SK-N-SH treated with all-trans-retinoic acid at 6 μM for 48 hours (cell line): ENCODE measurements around the gene ATL2.

Source experiments
- ATAC-seq: fragments of 200-7000 bp; cut with Tn5 transposase; 3 replicates; pipeline ENCODE4 v1.9.1; 2020; ENCODE audit warnings: mild to moderate bottlenecking, moderate library complexity
- BACH2 ChIP-seq: fragments of 250-450 bp; sonication (Bioruptor Pico); IDR thresholded peaks from 2 replicates; pipeline ENCODE4 v1.9.0; 2021; ENCODE audit warnings: mild to moderate bottlenecking, borderline replicate concordance
- CREB5 ChIP-seq: fragments of 250-450 bp; sonication (Bioruptor Pico); IDR thresholded peaks from 2 replicates; pipeline ENCODE4 v1.5.1; 2020; ENCODE audit warnings: low read depth, mild to moderate bottlenecking, moderate library complexity
- CSDC2 ChIP-seq: fragments of 250-450 bp; sonication (Bioruptor Pico); IDR thresholded peaks from 2 replicates; pipeline ENCODE4 v1.5.0; 2020; ENCODE audit warnings: mild to moderate bottlenecking, moderate library complexity
- ESRRG ChIP-seq: fragments of 250-450 bp; sonication (Bioruptor Pico); IDR thresholded peaks from 2 replicates; pipeline ENCODE4 v1.6.1; 2021; ENCODE audit warnings: mild to moderate bottlenecking
- GLIS3 ChIP-seq: fragments of 250-450 bp; sonication (Bioruptor Pico); IDR thresholded peaks from 2 replicates; pipeline ENCODE4 v1.5.0; 2020; ENCODE audit warnings: mild to moderate bottlenecking, moderate library complexity
- OSR1 ChIP-seq: fragments of 250-450 bp; sonication (Bioruptor Pico); IDR thresholded peaks from 2 replicates; pipeline ENCODE4 v1.8.0; 2022; ENCODE audit warnings: moderate library complexity, mild to moderate bottlenecking, inconsistent platforms
- PATZ1 ChIP-seq: fragments of 250-450 bp; sonication (Bioruptor Pico); IDR thresholded peaks from 2 replicates; pipeline ENCODE4 v1.8.0; 2020; ENCODE audit warnings: mild to moderate bottlenecking, moderate library complexity, borderline replicate concordance
- POU6F1 ChIP-seq: fragments of 250-450 bp; sonication (Bioruptor Pico); IDR thresholded peaks from 2 replicates; pipeline ENCODE4 v1.8.0; 2021; ENCODE audit warnings: low read depth, mild to moderate bottlenecking, moderate library complexity, borderline replicate concordance
- PPARA ChIP-seq: fragments of 250-450 bp; sonication (Bioruptor Pico); IDR thresholded peaks from 2 replicates; pipeline ENCODE4 v1.5.0; 2020; ENCODE audit warnings: mild to moderate bottlenecking, borderline replicate concordance
- RARB ChIP-seq: fragments of 250-450 bp; sonication (Bioruptor Pico); IDR thresholded peaks from 2 replicates; pipeline ENCODE4 v1.8.0; 2021; ENCODE audit warnings: mild to moderate bottlenecking, moderate library complexity
- TCF4 ChIP-seq: fragments of 250-450 bp; sonication (Bioruptor Pico); IDR thresholded peaks from 2 replicates; pipeline ENCODE4 v1.8.0; 2021; ENCODE audit warnings: mild to moderate bottlenecking, moderate library complexity, borderline replicate concordance
- ZC3H10 ChIP-seq: fragments of 250-450 bp; sonication (Bioruptor Pico); IDR thresholded peaks from 2 replicates; pipeline ENCODE4 v1.5.1; 2021; ENCODE audit warnings: mild to moderate bottlenecking, moderate library complexity
- ZFP30 ChIP-seq: fragments of 450-650 bp; formaldehyde crosslinking; IDR thresholded peaks from 2 replicates; pipeline ENCODE4 v1.5.0; 2022; ENCODE audit warnings: mild to moderate bottlenecking, moderate library complexity
- ZNF565 ChIP-seq: fragments of 450-650 bp; formaldehyde crosslinking; conservative IDR thresholded peaks from 2 replicates; pipeline ENCODE4 v1.5.0; 2020; ENCODE audit warnings: low read depth, mild to moderate bottlenecking, moderate library complexity
- ZNF70 ChIP-seq: fragments of 450-650 bp; formaldehyde crosslinking; IDR thresholded peaks from 2 replicates; pipeline ENCODE4 v1.5.0; 2020; ENCODE audit warnings: mild to moderate bottlenecking, moderate library complexity
- TF ChIP-seq, protein P1 (sequence below): fragments of 250-450 bp; sonication (Bioruptor Pico); IDR thresholded peaks from 2 replicates; pipeline ENCODE4 v1.5.1; 2021; ENCODE audit warnings: mild to moderate bottlenecking, moderate library complexity
- TF ChIP-seq, protein P2 (sequence below): fragments of 250-450 bp; sonication (Bioruptor Pico); IDR thresholded peaks from 2 replicates; pipeline ENCODE4 v1.5.0; 2020; ENCODE audit warnings: mild to moderate bottlenecking, moderate library complexity

ATL2 gene

DNA sequence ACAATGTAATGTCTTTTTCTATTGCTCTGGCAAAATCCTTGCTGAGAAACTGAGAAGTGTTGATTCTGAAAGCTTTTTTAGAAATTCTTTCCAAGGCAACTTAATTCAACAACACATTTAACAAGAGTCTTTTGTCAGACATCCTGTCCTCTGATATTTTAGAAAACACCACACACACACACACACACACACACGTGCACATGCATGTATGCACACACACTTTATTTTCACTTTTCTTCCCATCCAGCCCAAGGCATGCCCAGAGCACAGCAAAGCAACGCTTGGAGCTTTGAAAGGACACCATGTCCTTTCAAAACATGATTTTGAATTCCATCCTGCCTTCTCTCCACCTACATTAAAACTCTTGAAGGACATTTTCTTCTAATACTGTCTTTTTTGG lies 116.1 kb downstream of the ATL2 start:
- no peak for TF ChIP-seq ZNF565 (CRISPR knock-in tag)
- TF ChIP-seq CSDC2 (CRISPR knock-in tag), result no peak
- no peak for TF ChIP-seq RARB
- no peak for TF ChIP-seq PATZ1
- TF ChIP-seq, protein P1, sequence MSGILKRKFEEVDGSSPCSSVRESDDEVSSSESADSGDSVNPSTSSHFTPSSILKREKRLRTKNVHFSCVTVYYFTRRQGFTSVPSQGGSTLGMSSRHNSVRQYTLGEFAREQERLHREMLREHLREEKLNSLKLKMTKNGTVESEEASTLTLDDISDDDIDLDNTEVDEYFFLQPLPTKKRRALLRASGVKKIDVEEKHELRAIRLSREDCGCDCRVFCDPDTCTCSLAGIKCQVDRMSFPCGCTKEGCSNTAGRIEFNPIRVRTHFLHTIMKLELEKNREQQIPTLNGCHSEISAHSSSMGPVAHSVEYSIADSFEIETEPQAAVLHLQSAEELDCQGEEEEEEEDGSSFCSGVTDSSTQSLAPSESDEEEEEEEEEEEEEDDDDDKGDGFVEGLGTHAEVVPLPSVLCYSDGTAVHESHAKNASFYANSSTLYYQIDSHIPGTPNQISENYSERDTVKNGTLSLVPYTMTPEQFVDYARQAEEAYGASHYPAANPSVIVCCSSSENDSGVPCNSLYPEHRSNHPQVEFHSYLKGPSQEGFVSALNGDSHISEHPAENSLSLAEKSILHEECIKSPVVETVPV (CRISPR knock-in tag), result no peak
- no peak for TF ChIP-seq ESRRG
- TF ChIP-seq ZFP30, result no peak
- no peak for TF ChIP-seq ZNF70 (CRISPR knock-in tag)
- TF ChIP-seq BACH2 (CRISPR knock-in tag), result no peak
- TF ChIP-seq, protein P2, sequence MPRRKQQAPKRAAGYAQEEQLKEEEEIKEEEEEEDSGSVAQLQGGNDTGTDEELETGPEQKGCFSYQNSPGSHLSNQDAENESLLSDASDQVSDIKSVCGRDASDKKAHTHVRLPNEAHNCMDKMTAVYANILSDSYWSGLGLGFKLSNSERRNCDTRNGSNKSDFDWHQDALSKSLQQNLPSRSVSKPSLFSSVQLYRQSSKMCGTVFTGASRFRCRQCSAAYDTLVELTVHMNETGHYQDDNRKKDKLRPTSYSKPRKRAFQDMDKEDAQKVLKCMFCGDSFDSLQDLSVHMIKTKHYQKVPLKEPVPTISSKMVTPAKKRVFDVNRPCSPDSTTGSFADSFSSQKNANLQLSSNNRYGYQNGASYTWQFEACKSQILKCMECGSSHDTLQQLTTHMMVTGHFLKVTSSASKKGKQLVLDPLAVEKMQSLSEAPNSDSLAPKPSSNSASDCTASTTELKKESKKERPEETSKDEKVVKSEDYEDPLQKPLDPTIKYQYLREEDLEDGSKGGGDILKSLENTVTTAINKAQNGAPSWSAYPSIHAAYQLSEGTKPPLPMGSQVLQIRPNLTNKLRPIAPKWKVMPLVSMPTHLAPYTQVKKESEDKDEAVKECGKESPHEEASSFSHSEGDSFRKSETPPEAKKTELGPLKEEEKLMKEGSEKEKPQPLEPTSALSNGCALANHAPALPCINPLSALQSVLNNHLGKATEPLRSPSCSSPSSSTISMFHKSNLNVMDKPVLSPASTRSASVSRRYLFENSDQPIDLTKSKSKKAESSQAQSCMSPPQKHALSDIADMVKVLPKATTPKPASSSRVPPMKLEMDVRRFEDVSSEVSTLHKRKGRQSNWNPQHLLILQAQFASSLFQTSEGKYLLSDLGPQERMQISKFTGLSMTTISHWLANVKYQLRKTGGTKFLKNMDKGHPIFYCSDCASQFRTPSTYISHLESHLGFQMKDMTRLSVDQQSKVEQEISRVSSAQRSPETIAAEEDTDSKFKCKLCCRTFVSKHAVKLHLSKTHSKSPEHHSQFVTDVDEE (CRISPR knock-in tag), result no peak
- no peak for TF ChIP-seq GLIS3 (CRISPR knock-in tag)
- no peak for TF ChIP-seq POU6F1 (CRISPR knock-in tag)
- TF ChIP-seq OSR1 (CRISPR knock-in tag), result no peak
- ATAC-seq, result no peak

GRCh38 chr2:38260469-38260868 lies 116.6 kb downstream of the ATL2 start:
- ATAC-seq, result no peak
- TF ChIP-seq CREB5 (CRISPR knock-in tag) (no peak), ZC3H10 (no peak), PATZ1 (no peak), TCF4 (CRISPR knock-in tag) (no peak), PPARA (no peak), BACH2 (CRISPR knock-in tag) (no peak), CSDC2 (CRISPR knock-in tag) (no peak), RARB (no peak)
- TF ChIP-seq, protein P2 (CRISPR knock-in tag), result no peak
